ENCODE measurements around the gene PCDHAC2.

PCDHAC2 gene

DNA sequence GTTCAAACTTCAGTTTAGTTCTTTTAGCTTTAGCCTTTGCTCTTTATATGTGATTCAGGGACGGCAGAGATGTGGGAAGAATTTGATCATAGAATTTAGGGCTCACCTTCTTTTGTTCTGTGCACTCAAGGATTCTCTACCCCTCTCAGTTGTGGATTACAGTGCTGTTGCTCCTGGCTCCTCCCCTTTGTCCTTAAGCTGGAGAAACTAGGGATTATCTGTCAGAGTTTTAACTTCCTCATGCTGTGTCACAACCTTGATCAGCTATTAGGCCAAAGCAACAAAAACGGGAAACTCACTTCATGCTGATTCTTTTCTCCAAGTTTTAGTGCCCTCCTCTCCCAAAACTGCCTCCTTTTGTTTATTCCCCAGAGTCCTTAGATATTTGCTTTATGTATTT, 13.0 kb upstream of the PCDHAC2 start:
- Histone ChIP-seq H3F3A (ENCODE audit: insufficient read depth, low read length) (no peaks in the 10 kb centered on the region), H3K4me1 (ENCODE audit: insufficient read depth, low read length, severe bottlenecking) (no peaks in the 10 kb centered on the region), H3K27me3 (ENCODE audit: insufficient read depth, low read length) (no peaks in the 10 kb centered on the region), H3K36me3 (ENCODE audit: insufficient read depth, low read length) (no peaks in the 10 kb centered on the region), H2AFZ (ENCODE audit: low read length) (no peak overlapping the region), H3K4me2 (ENCODE audit: low read length) (no peak overlapping the region), H3K9me2 (ENCODE audit: low read depth, low read length) (no peaks in the 10 kb centered on the region), H3K79me2 (ENCODE audit: insufficient read depth, low read length) (no peaks in the 10 kb centered on the region), H3K27ac (ENCODE audit: low read depth, low read length, poor library complexity, severe bottlenecking) (no peak overlapping the region), H4K20me1 (ENCODE audit: insufficient read depth, low read length) (no peaks in the 10 kb centered on the region), H3K9ac (ENCODE audit: low read length) (no peak overlapping the region), H3K9me3 (ENCODE audit: low read length) (no peaks in the 10 kb centered on the region; the same call in 1 of the 2 replicates), H3K4me3 (ENCODE audit: low read depth, low read length, poor library complexity, severe bottlenecking) (no peak overlapping the region)
- TF ChIP-seq, protein P1, sequence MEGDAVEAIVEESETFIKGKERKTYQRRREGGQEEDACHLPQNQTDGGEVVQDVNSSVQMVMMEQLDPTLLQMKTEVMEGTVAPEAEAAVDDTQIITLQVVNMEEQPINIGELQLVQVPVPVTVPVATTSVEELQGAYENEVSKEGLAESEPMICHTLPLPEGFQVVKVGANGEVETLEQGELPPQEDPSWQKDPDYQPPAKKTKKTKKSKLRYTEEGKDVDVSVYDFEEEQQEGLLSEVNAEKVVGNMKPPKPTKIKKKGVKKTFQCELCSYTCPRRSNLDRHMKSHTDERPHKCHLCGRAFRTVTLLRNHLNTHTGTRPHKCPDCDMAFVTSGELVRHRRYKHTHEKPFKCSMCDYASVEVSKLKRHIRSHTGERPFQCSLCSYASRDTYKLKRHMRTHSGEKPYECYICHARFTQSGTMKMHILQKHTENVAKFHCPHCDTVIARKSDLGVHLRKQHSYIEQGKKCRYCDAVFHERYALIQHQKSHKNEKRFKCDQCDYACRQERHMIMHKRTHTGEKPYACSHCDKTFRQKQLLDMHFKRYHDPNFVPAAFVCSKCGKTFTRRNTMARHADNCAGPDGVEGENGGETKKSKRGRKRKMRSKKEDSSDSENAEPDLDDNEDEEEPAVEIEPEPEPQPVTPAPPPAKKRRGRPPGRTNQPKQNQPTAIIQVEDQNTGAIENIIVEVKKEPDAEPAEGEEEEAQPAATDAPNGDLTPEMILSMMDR (IDR thresholded peaks at IDR 0.05; ENCODE audit: low read length) = no peak
- no peak for TF ChIP-seq EZH2 (IDR thresholded peaks at IDR 0.05; ENCODE audit: borderline replicate concordance, low read length)

DNA sequence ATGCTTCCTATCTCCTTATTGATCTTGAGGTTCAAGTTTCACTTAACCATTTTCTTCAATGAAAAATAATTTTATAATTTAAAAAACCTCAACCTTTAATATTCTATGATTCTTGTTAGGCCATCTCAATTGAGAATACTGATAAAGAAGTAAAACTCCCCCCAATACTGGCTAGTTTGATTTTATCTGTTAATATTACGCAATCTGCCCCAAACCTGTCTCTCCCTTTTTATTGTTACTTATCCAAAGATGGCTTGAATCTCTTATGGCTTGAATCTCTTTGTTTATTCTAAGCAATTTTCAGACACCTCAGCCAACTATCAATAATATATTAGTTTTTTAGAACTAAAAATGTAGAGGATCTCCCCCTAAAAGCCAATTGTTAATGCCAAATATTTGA, 4.1 kb upstream of the PCDHAC2 start:
- H3K9me2 ChIP-seq (ENCODE audit: low read depth, low read length) = no peaks in the 10 kb centered on the region
- H2AFZ ChIP-seq (ENCODE audit: low read length) = no peak overlapping the region
- no peaks in the 10 kb centered on the region for H3F3A ChIP-seq (ENCODE audit: insufficient read depth, low read length)
- no peaks in the 10 kb centered on the region for H3K79me2 ChIP-seq (ENCODE audit: insufficient read depth, low read length)
- H3K9ac ChIP-seq (ENCODE audit: low read length) = no peak overlapping the region
- H4K20me1 ChIP-seq (ENCODE audit: insufficient read depth, low read length) = no peaks in the 10 kb centered on the region
- no peak overlapping the region for H3K4me2 ChIP-seq (ENCODE audit: low read length)
- H3K4me3 ChIP-seq (ENCODE audit: low read depth, low read length, poor library complexity, severe bottlenecking) = no peak overlapping the region
- H3K27me3 ChIP-seq (ENCODE audit: insufficient read depth, low read length) = no peaks in the 10 kb centered on the region
- H3K27ac ChIP-seq (ENCODE audit: low read depth, low read length, poor library complexity, severe bottlenecking) = no peak overlapping the region
- H3K4me1 ChIP-seq (ENCODE audit: insufficient read depth, low read length, severe bottlenecking) = no peaks in the 10 kb centered on the region
- TF ChIP-seq EZH2 (IDR thresholded peaks at IDR 0.05; ENCODE audit: borderline replicate concordance, low read length) = no peak
- TF ChIP-seq, protein P1 (IDR thresholded peaks at IDR 0.05; ENCODE audit: low read length) = no peak
- no peaks in the 10 kb centered on the region for H3K9me3 ChIP-seq (ENCODE audit: low read length)
- no peaks in the 10 kb centered on the region for H3K36me3 ChIP-seq (ENCODE audit: insufficient read depth, low read length)

DNA sequence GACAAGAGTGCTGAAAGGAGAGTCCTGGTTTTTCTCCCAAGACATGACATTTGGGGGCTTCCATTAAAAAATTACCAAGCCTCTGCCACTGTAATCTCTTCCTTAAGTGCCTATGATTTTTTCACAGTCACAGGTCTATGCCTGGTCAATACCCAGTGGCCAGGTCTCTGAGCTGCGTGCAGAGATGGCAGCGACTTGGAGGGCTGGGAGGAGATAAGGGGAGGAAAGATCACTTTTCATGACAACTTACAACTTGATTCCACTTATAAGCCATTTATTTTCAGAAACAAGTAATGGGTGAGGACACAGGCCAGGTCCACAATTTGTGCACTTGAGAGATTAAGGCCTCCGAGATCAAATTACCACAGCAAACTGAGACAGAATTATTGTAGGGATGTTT, 1.9 kb upstream of the PCDHAC2 start:
- Histone ChIP-seq H3K4me1 (ENCODE audit: insufficient read depth, low read length, severe bottlenecking) (no peaks in the 10 kb centered on the region), H3K36me3 (ENCODE audit: insufficient read depth, low read length) (no peaks in the 10 kb centered on the region), H3K9me3 (ENCODE audit: low read length) (no peaks in the 10 kb centered on the region), H3K27me3 (ENCODE audit: insufficient read depth, low read length) (no peaks in the 10 kb centered on the region), H2AFZ (ENCODE audit: low read length) (no peak overlapping the region), H3K9ac (ENCODE audit: low read length) (no peak overlapping the region), H3K4me3 (ENCODE audit: low read depth, low read length, poor library complexity, severe bottlenecking) (no peak overlapping the region), H3K4me2 (ENCODE audit: low read length) (no peak overlapping the region), H3K79me2 (ENCODE audit: insufficient read depth, low read length) (no peaks in the 10 kb centered on the region), H3K27ac (ENCODE audit: low read depth, low read length, poor library complexity, severe bottlenecking) (no peak overlapping the region), H3F3A (ENCODE audit: insufficient read depth, low read length) (no peaks in the 10 kb centered on the region), H3K9me2 (ENCODE audit: low read depth, low read length) (no peaks in the 10 kb centered on the region), H4K20me1 (ENCODE audit: insufficient read depth, low read length) (no peaks in the 10 kb centered on the region)
- TF ChIP-seq, protein P1 (IDR thresholded peaks at IDR 0.05; ENCODE audit: low read length) = no peak
- no peak for TF ChIP-seq EZH2 (IDR thresholded peaks at IDR 0.05; ENCODE audit: borderline replicate concordance, low read length)

All from OCI-LY1 (cell line).